ENCODE measurements around the gene IRF2BPL. TPM values are rescaled to one million over a fixed set of nuclear protein-coding genes. Genes with fewer than 3 reads are reported as not detected.

IRF2BPL gene
- total and polyA plus RNA-seq, 2 of the 4 experiments (the other 2 are of a cell fraction): 6.3 to 14.5 TPM

GRCh38 chr14:77045238-77046162 is 17.0 kb upstream of the IRF2BPL start:
- H3K4me2 ChIP-seq (ENCODE audit: low read depth, low read length): peak overlapping the region; percentile 31; the same call in 1 of the 2 replicates
- peak overlapping the region; percentile 77 for H2AK9ac ChIP-seq (replicated peaks; ENCODE audit: low read depth, low read length, poor library complexity)
- H3K27ac ChIP-seq (ENCODE audit: insufficient read depth, low read length): peak overlapping the region; percentile 92; the same call in 1 of the 2 replicates
- H2AK5ac ChIP-seq (ENCODE audit: low read depth, low read length): peak overlapping the region; percentile 68
- H4K91ac ChIP-seq (ENCODE audit: insufficient read depth, low read depth, low read length): peak overlapping the region; percentile 71
- dilution Hi-C loops (cut with HindIII; ENCODE audit: low sequenced_read_pairs, unreplicated experiment) (no loop called here), intact Hi-C loops (cut with micrococcal nuclease) (no loop called here), in situ Hi-C loops (cut with MboI; ENCODE audit: low sequenced_read_pairs) (loop anchor here (25.0 kb wide), 1 partner anchor 1758 kb away; the partner anchor contains the start of gene FOS)
- H3K9ac ChIP-seq (ENCODE audit: low read depth, low read length): peak overlapping the region; percentile 58
- peak overlapping the region; percentile 67 for H3K4ac ChIP-seq (ENCODE audit: low read depth, low read length)
- peak overlapping the region; percentile 71 for H4K5ac ChIP-seq (ENCODE audit: low read depth, low read length)
- peaks cover 0 to 9% of the 10 kb centered on the region in 2 experiments; a peak in 1 of 4 replicates for H3K79me1 ChIP-seq (ENCODE audit: low read depth in 1 of 2, low read length in 2 of 2)
- peak overlapping the region; percentile 81 for H2BK120ac ChIP-seq (ENCODE audit: low read depth, low read length)
- no TSS peak for BruUV-seq (replicated peaks)
- peak overlapping the region; percentile 27; the same call in 1 of the 3 replicates for H2BK15ac ChIP-seq (ENCODE audit: low read depth, low read length)
- H3K4me1 ChIP-seq (ENCODE audit: control insufficient read depth, insufficient read depth, low read length): peaks cover 29% of the 10 kb centered on the region
- DNase-seq: no peak
- H2BK5ac ChIP-seq (ENCODE audit: low read depth, low read length, poor library complexity, severe bottlenecking): peak overlapping the region; percentile 3
- peaks cover 18% of the 10 kb centered on the region for H3K9me1 ChIP-seq (ENCODE audit: insufficient read depth, low read length)
- no peaks in the 10 kb centered on the region for H4K20me1 ChIP-seq (ENCODE audit: insufficient read depth, low read length)
- peak overlapping the region; percentile 72 for H3K18ac ChIP-seq (ENCODE audit: low read depth, low read length)
- H3K14ac ChIP-seq (replicated peaks; ENCODE audit: low read depth, low read length): peak overlapping the region; percentile 66
- no peak for ATAC-seq (ENCODE audit: low read depth)
- H3K9me3 ChIP-seq (ENCODE audit: control insufficient read depth, insufficient read depth, low read length): no peaks in the 10 kb centered on the region
- H3K36me3 ChIP-seq (ENCODE audit: control insufficient read depth, insufficient read depth, low read length): no peaks in the 10 kb centered on the region
- peak overlapping the region; percentile 57; the same call in 1 of the 2 replicates for H3K23ac ChIP-seq (ENCODE audit: low read depth, low read length)
- peak overlapping the region; percentile 20 for H2BK20ac ChIP-seq (ENCODE audit: low read depth, low read length)
- no peaks in the 10 kb centered on the region for H3K27me3 ChIP-seq (ENCODE audit: control insufficient read depth, insufficient read depth, low read length)
- POLR2A ChIA-PET (ENCODE audit: unreplicated experiment): interaction anchor here (0.6 to 2.6 kb wide), 3 partner anchors 11 to 127 kb away, joined by 4 to 8 read pairs (median 8); no protein-coding TSS in a partner anchor
- H2AFZ ChIP-seq (replicated peaks; ENCODE audit: low read length, poor library complexity): peak overlapping the region; percentile 28
- H3K4me3 ChIP-seq (ENCODE audit: insufficient read depth, low read depth, low read length): no peak overlapping the region
- no peak overlapping the region for H3K56ac ChIP-seq (ENCODE audit: extremely low read depth, insufficient read depth, low read length)
- CTCF ChIA-PET: interaction anchor here (0.8 to 1.7 kb wide), 3 partner anchors 127 to 816 kb away, joined by 3 to 9 read pairs (median 4); no protein-coding TSS in a partner anchor
- H4K8ac ChIP-seq (ENCODE audit: low read depth in 2 of 2, low read length in 2 of 2): peak overlapping the region in 1 of 2 experiments; percentile 22; a peak in 1 of 4 replicates
- no peak for TF ChIP-seq RAD21 (IDR thresholded peaks at IDR 0.05; ENCODE audit: low read length)
- TF ChIP-seq RFX5 (IDR thresholded peaks at IDR 0.05; ENCODE audit: low read depth, low read length): no peak
- no peak for TF ChIP-seq NFE2L2 (IDR thresholded peaks at IDR 0.05; ENCODE audit: low read depth, low read length)
- TF ChIP-seq MAFK (IDR thresholded peaks at IDR 0.05; ENCODE audit: low read depth, low read length): no peak
- peak; percentile 51 for TF ChIP-seq CEBPB (IDR thresholded peaks at IDR 0.05; ENCODE audit: low read depth, low read length)
- no peak for TF ChIP-seq POLR2A (IDR thresholded peaks at IDR 0.05; ENCODE audit: low read depth, low read length)
- TF ChIP-seq SMC3 (IDR thresholded peaks at IDR 0.05; ENCODE audit: low read depth, low read length): no peak
- TF ChIP-seq BHLHE40 (IDR thresholded peaks at IDR 0.05; ENCODE audit: low read depth, low read length): no peak
- 0% methylated on average over 1 of the region's 9 CpGs; no CpG with 5 or more reads in 1 of the 2 experiments for WGBS, 2 experiments (ENCODE audit: extremely low coverage in 2 of 2, insufficient read length in 1 of 2)

Data from IMR-90 (cell line).